Kidney (tissue), 14 donors: ENCODE results near the gene SLX4. TPM values are rescaled to one million over a fixed set of nuclear protein-coding genes. Genes with fewer than 3 reads are reported as not detected.

Experiments
- DNase-seq, 5 donors: peaks; one replicate each; pipeline ENCODE4 v3.0.0-alpha.2; 2013 to 2020
- FAIRE-seq: peaks from 2 replicates; lab custom pipeline; 2012; peaks lifted over from hg19 to GRCh38; lab: Jason Lieb, UNC
- H3K27ac ChIP-seq, 2 donors: one replicate each; pipeline ENCODE4 v1.7.0; 2013; ENCODE audit warnings: low read depth in 2 of 2, low read length in 2 of 2, inconsistent platforms in 1 of 2
- H3K27me3 ChIP-seq: one replicate; pipeline ENCODE4 v1.7.1; 2013; ENCODE audit warnings: low read length, inconsistent platforms; ENCODE audit not compliant: control insufficient read depth, insufficient read depth
- H3K36me3 ChIP-seq, 3 donors: one replicate each; pipeline versions ENCODE4 v1.7.0 to v1.7.1; 2013; ENCODE audit warnings: low read length in 3 of 3, control low read depth in 1 of 3, inconsistent platforms in 1 of 3; ENCODE audit not compliant: insufficient read depth in 3 of 3, control insufficient read depth in 2 of 3
- H3K4me1 ChIP-seq, 3 donors: one replicate each; pipeline versions ENCODE4 v1.7.0 to v1.7.1; 2013; ENCODE audit warnings: low read length in 3 of 3, inconsistent platforms in 1 of 3, low read depth in 1 of 3; ENCODE audit not compliant: control insufficient read depth in 2 of 3, insufficient read depth in 2 of 3
- H3K4me3 ChIP-seq, 3 donors: one replicate each; pipeline versions ENCODE4 v1.7.0 to v1.8.1; 2013; ENCODE audit warnings: low read length in 3 of 3, control low read depth in 1 of 3, inconsistent platforms in 1 of 3
- H3K9ac ChIP-seq, 3 donors: one replicate each; pipeline versions ENCODE4 v1.7.0 to v1.7.1; 2013; ENCODE audit warnings: low read length in 3 of 3, control low read depth in 1 of 3, inconsistent platforms in 1 of 3
- H3K9me3 ChIP-seq, 3 donors: one replicate each; pipeline versions ENCODE4 v1.7.0 to v1.7.1; 2013; ENCODE audit warnings: low read length in 3 of 3, control low read depth in 1 of 3, inconsistent platforms in 1 of 3; ENCODE audit not compliant: control insufficient read depth in 2 of 3, insufficient read depth in 1 of 3
- CTCF ChIP-seq: IDR thresholded peaks from 3 replicates; pipeline ENCODE4 v1.5.1; 2012; ENCODE audit warnings: mild to moderate bottlenecking, moderate library complexity, borderline replicate concordance; ENCODE audit not compliant: insufficient read depth; ENCODE audit errors: extremely low read depth
- intact Hi-C: fragments of 100-400 bp; cut with DNase I; formaldehyde crosslinking; loops from one replicate; pipeline ENCODE4 v1.11.1; 2022
- polyA plus RNA-seq: library from polyadenylated mRNA; stranded (reverse); fragments of 350-450 nt; fragmentation: Illumina TruSeq; extraction: RNeasy Lipid Tissue Mini Kit (QIAGEN cat#74804); gene quantifications from one replicate; pipeline ENCODE4 v1.2.3, GENCODE V29; 2014; ENCODE audit warnings: low read depth, low replicate concordance; ENCODE audit not compliant: insufficient read depth
- total RNA-seq: library from RNA; stranded (reverse); fragmentation: NEBNext Ultra II Directional; extraction: Animal tissue kit (Norgen Biotek cat#: 25700); gene quantifications from one replicate; pipeline ENCODE4 v1.2.1, GENCODE V29; 2021
- donor health status: control.
- donor health status: control.
- donor health status: control.
- donor health status: control.
- donor health status: control.
- donor health status: DM: yes; HTN: yes; CAD: no.
- donor health status: Normal renal cell carcinoma (clear cell type).

SLX4 gene
- total and polyA plus RNA-seq, 2 donors from 2014 or later = 1.0 to 4.8 TPM

- no peaks in the 10 kb centered on the region for H3K27me3 ChIP-seq
- no peak overlapping the region for H3K27ac ChIP-seq
- no peak for DNase-seq
- FAIRE-seq = no peak
- H3K36me3 ChIP-seq = no peaks in the 10 kb centered on the region
- no peaks in the 10 kb centered on the region for H3K4me1 ChIP-seq
- H3K9me3 ChIP-seq = no peaks in the 10 kb centered on the region
- intact Hi-C loops = no loop called here
- H3K9ac ChIP-seq = no peak overlapping the region
- TF ChIP-seq CTCF = no peak
- H3K4me3 ChIP-seq = no peak overlapping the region
These were observed 62.5 kb downstream of the SLX4 start for GRCh38 chr16:3548859-3549258.

- Histone ChIP-seq H3K9me3 (no peaks in the 10 kb centered on the region), H3K36me3 (no peaks in the 10 kb centered on the region), H3K4me3 (no peak overlapping the region), H3K9ac (no peak overlapping the region), H3K4me1 (no peaks in the 10 kb centered on the region), H3K27ac (no peak overlapping the region), H3K27me3 (no peaks in the 10 kb centered on the region)
- no peak for DNase-seq
- no peak for TF ChIP-seq CTCF
- FAIRE-seq = no peak
- intact Hi-C loops = no loop called here
These were observed 63.0 kb downstream of the SLX4 start for GRCh38 chr16:3548445-3548844.

- intact Hi-C loops = no loop called here
- Histone ChIP-seq H3K4me3 (no peak overlapping the region), H3K27me3 (no peaks in the 10 kb centered on the region), H3K36me3 (no peaks in the 10 kb centered on the region), H3K9me3 (no peaks in the 10 kb centered on the region), H3K27ac (no peak overlapping the region), H3K9ac (no peak overlapping the region), H3K4me1 (no peaks in the 10 kb centered on the region)
- DNase-seq = no peak
- TF ChIP-seq CTCF = no peak
- FAIRE-seq = no peak
These were observed 64.3 kb downstream of the SLX4 start for GRCh38 chr16:3546986-3547682.
